Stomach (tissue), 9 donors: Measurements from ENCODE around the gene PSMD13. TPM values are rescaled to one million over a fixed set of nuclear protein-coding genes. Genes with fewer than 3 reads are reported as not detected.

Experiments
- DNase-seq, 2 donors: peaks; one replicate each; pipeline versions ENCODE4 v3.0.0 to v3.0.0-alpha.2; 2013 to 2019
- H3K27ac ChIP-seq, 5 donors: fragments of 200-600 bp in 4 of 5; sonication (generic) in 4 of 5; one replicate each; pipeline ENCODE4 v1.5.1; 2013 to 2019; ENCODE audit warnings: mild to moderate bottlenecking in 1 of 5, moderate library complexity in 1 of 5
- H3K27me3 ChIP-seq, 3 donors: fragments of 200-600 bp; sonication (generic); one replicate each; pipeline ENCODE4 v1.5.1; 2017 to 2019; ENCODE audit warnings: mixed run types in 1 of 3
- H3K36me3 ChIP-seq, 4 donors: fragments of 200-600 bp; sonication (generic); 1 replicate in 3 of 4; 2 replicates in 1 of 4; pipeline ENCODE4 v1.5.1; 2016 to 2019
- H3K4me1 ChIP-seq, 4 donors: fragments of 200-600 bp; sonication (generic); one replicate each; pipeline ENCODE4 v1.5.1; 2016 to 2019
- H3K4me3 ChIP-seq, 4 donors: fragments of 200-600 bp; sonication (generic) in 3 of 4; one replicate each; pipeline ENCODE4 v1.5.1; 2016 to 2019; ENCODE audit warnings: mild to moderate bottlenecking in 1 of 4
- H3K9me3 ChIP-seq, 4 donors: fragments of 200-600 bp; sonication (generic); one replicate each; pipeline ENCODE4 v1.5.1; 2016 to 2019
- CTCF ChIP-seq, 7 experiments: fragments of 450-650 bp in 4 of 7; fragments of 200-600 bp in 3 of 7; sonication (generic) in 3 of 7; IDR thresholded peaks; one replicate each; pipeline ENCODE4 v1.5.1; 2016 to 2019; ENCODE audit warnings: antibody characterized with exemption in 7 of 7, control low read depth in 2 of 7, mild to moderate bottlenecking in 1 of 7
- EP300 ChIP-seq: sonication (generic); formaldehyde crosslinking; IDR thresholded peaks from one replicate; pipeline ENCODE4 v1.6.1; 2017; ENCODE audit warnings: antibody characterized with exemption
- POLR2A ChIP-seq, 4 donors: fragments of 450-650 bp; IDR thresholded peaks; one replicate each; pipeline ENCODE4 v1.6.1; 2016; ENCODE audit warnings: antibody characterized with exemption in 4 of 4, control low read depth in 2 of 4, mild to moderate bottlenecking in 1 of 4, moderate library complexity in 1 of 4
- POLR2AphosphoS5 ChIP-seq, 3 donors: sonication (generic); formaldehyde crosslinking; IDR thresholded peaks; one replicate each; pipeline ENCODE4 v1.6.1; 2016; ENCODE audit warnings: antibody characterized with exemption in 3 of 3
- WGBS, 5 donors: extraction: QIAGEN DNeasy Blood & Tissue Kit in 3 of 5; methylation state at CpG; one replicate each; pipeline versions ENCODE4 v1.1.5 to v1.1.7; 2013 to 2018; 5-methylcytosine and 5-hydroxymethylcytosine counted together
- intact Hi-C: fragments of 100-400 bp; cut with DNase I; formaldehyde crosslinking; loops from one replicate; pipeline ENCODE4 v1.15.1; 2023; ENCODE audit warnings: low total_unique reads
- polyA plus RNA-seq, 3 donors: library from polyadenylated mRNA; stranded (reverse); fragments of 200-250 nt; gene quantifications; one replicate each; pipeline ENCODE4 v1.2.3, GENCODE V29; 2013
- total RNA-seq, 5 donors: library from RNA; depleted of rRNA; stranded (reverse); fragments of >200 nt; gene quantifications; one replicate each; pipeline versions ENCODE4 v1.1.0 to v1.2.3, GENCODE V29; 2014 to 2016
- donor health status: healthy with polysubstance abuse.
- donor health status: Bipolar disorder and iron deficiency.
- donor health status: healthy.

The PSMD13 gene
- total and polyA plus RNA-seq, 8 donors, result 36.2 to 132 (median 111) TPM

DNA sequence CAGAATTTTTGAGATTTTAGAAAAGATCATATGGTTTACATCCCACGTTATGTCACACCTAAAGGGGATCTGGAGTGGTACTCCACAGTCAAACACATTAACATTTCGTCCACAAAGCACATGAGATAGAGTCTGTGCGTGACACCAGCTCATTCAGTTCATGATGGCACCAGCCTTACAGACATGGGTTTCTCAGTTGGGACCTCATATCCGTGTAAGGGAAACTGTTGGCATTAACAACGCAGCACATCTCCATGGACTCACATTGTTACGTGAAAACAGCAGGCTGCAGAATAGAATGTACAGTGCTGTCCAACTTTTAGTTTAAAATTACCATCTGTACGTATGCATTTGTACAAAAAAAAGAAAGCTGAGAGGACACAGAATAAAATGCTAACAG lies 15.2 kb upstream of the PSMD13 start:
- TF ChIP-seq POLR2AphosphoS5 (IDR thresholded peaks at IDR 0.05), result no peak
- TF ChIP-seq EP300, result no peak
- TF ChIP-seq POLR2A (IDR thresholded peaks at IDR 0.05), result no peak
- no peak for TF ChIP-seq CTCF (IDR thresholded peaks at IDR 0.05)
- no peak overlapping the region for H3K4me3 ChIP-seq
- no peak for DNase-seq
- no peak overlapping the region for H3K27ac ChIP-seq
- no peaks in the 10 kb centered on the region for H3K9me3 ChIP-seq
- intact Hi-C loops, result no loop called here
- H3K27me3 ChIP-seq, result no peaks in the 10 kb centered on the region
- WGBS, 5 donors, result 83 to 93% (median 85%) methylated on average over 7 of the region's 7 CpGs
- H3K36me3 ChIP-seq, result peaks cover 5 to 39% (median 31%) of the 10 kb centered on the region in 4 donors
- H3K4me1 ChIP-seq, result no peaks in the 10 kb centered on the region

- H3K9me3 ChIP-seq, result no peaks in the 10 kb centered on the region
- no peaks in the 10 kb centered on the region for H3K4me1 ChIP-seq
- WGBS, 5 donors, result 92 to 96% (median 93%) methylated on average over 14 of the region's 14 CpGs
- no peak for DNase-seq
- H3K27me3 ChIP-seq, result no peaks in the 10 kb centered on the region
- intact Hi-C loops, result no loop called here
- no peak overlapping the region for H3K4me3 ChIP-seq
- peaks cover 5 to 39% (median 30%) of the 10 kb centered on the region in 4 donors for H3K36me3 ChIP-seq
- H3K27ac ChIP-seq, result no peak overlapping the region
- TF ChIP-seq POLR2AphosphoS5 (IDR thresholded peaks at IDR 0.05) (no peak), EP300 (no peak), POLR2A (IDR thresholded peaks at IDR 0.05) (no peak), CTCF (IDR thresholded peaks at IDR 0.05) (no peak)
Observed at GRCh38 chr11:221998-222789, 14.6 kb upstream of the PSMD13 start.

GRCh38 chr11:223026-223789 lies 13.6 kb upstream of the PSMD13 start:
- no peak for DNase-seq
- 80 to 88% (median 84%) methylated on average over 16 of the region's 16 CpGs for WGBS, 5 donors
- Histone ChIP-seq H3K9me3 (no peaks in the 10 kb centered on the region), H3K27me3 (no peaks in the 10 kb centered on the region), H3K36me3 (peaks cover 4 to 30% (median 26%) of the 10 kb centered on the region in 4 donors), H3K4me3 (no peak overlapping the region), H3K4me1 (no peaks in the 10 kb centered on the region), H3K27ac (no peak overlapping the region)
- TF ChIP-seq POLR2A (IDR thresholded peaks at IDR 0.05), result no peak
- no peak for TF ChIP-seq CTCF (IDR thresholded peaks at IDR 0.05)
- TF ChIP-seq POLR2AphosphoS5 (IDR thresholded peaks at IDR 0.05), result no peak
- no peak for TF ChIP-seq EP300
- intact Hi-C loops, result no loop called here

GRCh38 chr11:223884-224283 lies 12.9 kb upstream of the PSMD13 start:
- Histone ChIP-seq H3K4me1 (no peaks in the 10 kb centered on the region), H3K36me3 (peaks cover 0 to 24% (median 20%) of the 10 kb centered on the region in 4 donors), H3K27ac (no peak overlapping the region), H3K27me3 (no peaks in the 10 kb centered on the region), H3K9me3 (no peaks in the 10 kb centered on the region), H3K4me3 (no peak overlapping the region)
- DNase-seq, result no peak
- WGBS, 5 donors, result 92 to 100% (median 95%) methylated on average over 7 to 9 of the region's 9 CpGs
- intact Hi-C loops, result no loop called here
- TF ChIP-seq CTCF (IDR thresholded peaks at IDR 0.05), result no peak
- no peak for TF ChIP-seq EP300
- TF ChIP-seq POLR2A (IDR thresholded peaks at IDR 0.05), result no peak
- TF ChIP-seq POLR2AphosphoS5 (IDR thresholded peaks at IDR 0.05), result no peak
